ENCODE measurements around the gene SOWAHB. TPM values are rescaled to one million over a fixed set of nuclear protein-coding genes. Genes with fewer than 3 reads are reported as not detected.
A peak's percentile ranks its signal among the peaks of the same experiment; 100 is the strongest.

The SOWAHB gene
- total and polyA plus RNA-seq, 2 of the 8 experiments (the other 6 are each of a cell fraction or from before 2014, with no cell fraction given), result 0.15 to 0.65 TPM

DNA sequence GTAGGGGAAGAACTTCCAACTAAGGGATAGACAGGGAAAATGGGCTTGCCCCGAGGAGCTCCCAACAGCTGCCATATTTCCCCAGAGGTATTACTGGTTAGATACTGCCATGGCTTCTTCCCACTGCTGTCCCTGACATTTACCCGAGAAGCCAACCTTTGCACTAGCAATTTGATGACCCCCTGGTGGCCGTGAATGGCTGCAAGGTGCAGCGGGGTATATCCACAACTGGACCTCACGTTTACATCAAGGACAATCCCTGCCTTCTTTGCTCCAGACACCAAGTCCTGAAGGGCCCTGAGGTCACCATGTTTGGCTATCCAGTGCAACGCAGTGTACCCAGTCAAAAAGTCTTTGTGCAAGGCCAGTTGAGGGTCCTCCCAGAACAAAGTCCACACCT is 2.3 kb downstream of the SOWAHB start:
- Histone ChIP-seq H2BK120ac (replicated peaks; ENCODE audit: low read depth, low read length) (no peak overlapping the region), H3K79me2 (ENCODE audit: control insufficient read depth in 1 of 2, insufficient read depth in 2 of 2, low read length in 2 of 2) (no peaks in the 10 kb centered on the region), H3K4me2 (ENCODE audit: insufficient read depth in 1 of 2, low read depth in 2 of 2, low read length in 2 of 2) (no peak overlapping the region; a peak in 1 of 4 replicates), H3K18ac (ENCODE audit: extremely low read depth, low read length) (no peak overlapping the region), H2BK5ac (ENCODE audit: low read depth, low read length) (no peak overlapping the region), H3K36me3 (ENCODE audit: control insufficient read depth in 2 of 4, insufficient read depth in 4 of 4, low read length in 3 of 4) (no peaks in the 10 kb centered on the region), H4K5ac (ENCODE audit: insufficient read length, low read depth, low read length) (no peak overlapping the region), H3K4ac (replicated peaks; ENCODE audit: insufficient read length, low read depth, low read length) (no peak overlapping the region), H3K56ac (replicated peaks; ENCODE audit: insufficient read length, low read depth, low read length) (no peak overlapping the region), H3K27me3 (replicated peaks in 1 of 4; ENCODE audit: control insufficient read depth in 3 of 4, extremely low read depth in 1 of 4, insufficient read depth in 3 of 4, low read length in 3 of 4) (peaks cover 20 to 51% (median 44%) of the 10 kb centered on the region in 4 experiments), H3K9me3 (ENCODE audit: insufficient read depth in 2 of 2, low read depth in 1 of 2, low read length in 1 of 2) (no peaks in the 10 kb centered on the region; a peak in 1 of 4 replicates), H3K9ac (replicated peaks in 1 of 4; ENCODE audit: extremely low read depth in 1 of 4, low read depth in 3 of 4, low read length in 3 of 4) (no peak overlapping the region), H2BK15ac (ENCODE audit: low read length) (no peak overlapping the region), H2BK12ac (ENCODE audit: low read depth, low read length) (no peak overlapping the region), H3K27ac (ENCODE audit: low read depth, low read length) (no peak overlapping the region), H4K20me1 (replicated peaks in 1 of 2; ENCODE audit: control insufficient read depth in 1 of 2, insufficient read depth in 2 of 2, low read length in 2 of 2) (no peaks in the 10 kb centered on the region), H2BK20ac (ENCODE audit: low read length) (no peak overlapping the region), H3K23me2 (ENCODE audit: low read depth, low read length) (peaks cover 16% of the 10 kb centered on the region; the same call in 1 of the 2 replicates), H3K79me1 (ENCODE audit: low read depth, low read length) (no peaks in the 10 kb centered on the region), H3K23ac (ENCODE audit: insufficient read length) (no peak overlapping the region), H4K8ac (ENCODE audit: extremely low read depth, insufficient read depth, low read length) (no peak overlapping the region), H3K14ac (ENCODE audit: insufficient read length) (no peak overlapping the region), H2AK5ac (ENCODE audit: low read depth, low read length) (no peak overlapping the region), H2AFZ (ENCODE audit: low read length) (no peak overlapping the region), H4K91ac (replicated peaks; ENCODE audit: insufficient read length, low read length) (no peak overlapping the region), H3K4me1 (replicated peaks in 1 of 4; ENCODE audit: control insufficient read depth in 3 of 4, insufficient read depth in 4 of 4, low read length in 3 of 4) (peaks cover 0 to 2% (median 2%) of the 10 kb centered on the region in 4 experiments; a peak in 5 of 7 replicates), H3K4me3 (ENCODE audit: extremely low read depth in 1 of 4, insufficient read depth in 2 of 4, low read depth in 3 of 4, low read length in 4 of 4) (no peak overlapping the region)
- CTCF ChIA-PET (ENCODE audit: partially characterized antibody), result interaction anchor here (1.0 to 2.6 kb wide), 6 partner anchors 9 to 466 kb away, joined by 3 to 13 read pairs (median 3); no protein-coding TSS in a partner anchor
- DNase-seq (ENCODE audit: low read depth in 1 of 2, low spot score in 2 of 2) (no peak), FAIRE-seq (no peak)
- WGBS, 2 experiments (ENCODE audit: extremely low coverage in 1 of 2, insufficient coverage in 1 of 2, insufficient read length in 1 of 2, insufficient replicate concordance in 2 of 2, low coverage in 1 of 2, low lambda C conversion rate in 2 of 2, missing lambda C conversion rate in 1 of 2), result 88% methylated on average over 6 of the region's 6 CpGs; no CpG with 5 or more reads in 1 of the 2 experiments
- TF ChIP-seq, protein P1, sequence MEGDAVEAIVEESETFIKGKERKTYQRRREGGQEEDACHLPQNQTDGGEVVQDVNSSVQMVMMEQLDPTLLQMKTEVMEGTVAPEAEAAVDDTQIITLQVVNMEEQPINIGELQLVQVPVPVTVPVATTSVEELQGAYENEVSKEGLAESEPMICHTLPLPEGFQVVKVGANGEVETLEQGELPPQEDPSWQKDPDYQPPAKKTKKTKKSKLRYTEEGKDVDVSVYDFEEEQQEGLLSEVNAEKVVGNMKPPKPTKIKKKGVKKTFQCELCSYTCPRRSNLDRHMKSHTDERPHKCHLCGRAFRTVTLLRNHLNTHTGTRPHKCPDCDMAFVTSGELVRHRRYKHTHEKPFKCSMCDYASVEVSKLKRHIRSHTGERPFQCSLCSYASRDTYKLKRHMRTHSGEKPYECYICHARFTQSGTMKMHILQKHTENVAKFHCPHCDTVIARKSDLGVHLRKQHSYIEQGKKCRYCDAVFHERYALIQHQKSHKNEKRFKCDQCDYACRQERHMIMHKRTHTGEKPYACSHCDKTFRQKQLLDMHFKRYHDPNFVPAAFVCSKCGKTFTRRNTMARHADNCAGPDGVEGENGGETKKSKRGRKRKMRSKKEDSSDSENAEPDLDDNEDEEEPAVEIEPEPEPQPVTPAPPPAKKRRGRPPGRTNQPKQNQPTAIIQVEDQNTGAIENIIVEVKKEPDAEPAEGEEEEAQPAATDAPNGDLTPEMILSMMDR (IDR thresholded peaks at IDR 0.05; ENCODE audit: control extremely low read depth in 1 of 3, insufficient read depth in 1 of 3, low read depth in 1 of 3, low read length in 3 of 3), result peak; percentile 3 to 26 (median 16); a peak in 2 of 4 replicates
- TF ChIP-seq TEAD4 (IDR thresholded peaks at IDR 0.05; ENCODE audit: low read depth, low read length) (no peak), BCL11A (IDR thresholded peaks at IDR 0.05; ENCODE audit: low read depth in 2 of 2, low read length in 2 of 2) (no peak)
- POLR2A ChIA-PET (ENCODE audit: partially characterized antibody), result no interaction called here

All from H1 (cell line).